Epidermal melanocyte (primary cell): ENCODE data around the gene GLDN.
"Not testable (repeated sequence)": the region's sequence is repeated elsewhere in the genome, so short reads cannot be mapped to it uniquely, and the experiment has no call there.

Experiments
- DNase-seq: peaks from one replicate; pipeline ENCODE4 v3.0.0; 2011; ENCODE audit warnings: low spot score; ENCODE audit not compliant: insufficient read length

The GLDN gene

DNA sequence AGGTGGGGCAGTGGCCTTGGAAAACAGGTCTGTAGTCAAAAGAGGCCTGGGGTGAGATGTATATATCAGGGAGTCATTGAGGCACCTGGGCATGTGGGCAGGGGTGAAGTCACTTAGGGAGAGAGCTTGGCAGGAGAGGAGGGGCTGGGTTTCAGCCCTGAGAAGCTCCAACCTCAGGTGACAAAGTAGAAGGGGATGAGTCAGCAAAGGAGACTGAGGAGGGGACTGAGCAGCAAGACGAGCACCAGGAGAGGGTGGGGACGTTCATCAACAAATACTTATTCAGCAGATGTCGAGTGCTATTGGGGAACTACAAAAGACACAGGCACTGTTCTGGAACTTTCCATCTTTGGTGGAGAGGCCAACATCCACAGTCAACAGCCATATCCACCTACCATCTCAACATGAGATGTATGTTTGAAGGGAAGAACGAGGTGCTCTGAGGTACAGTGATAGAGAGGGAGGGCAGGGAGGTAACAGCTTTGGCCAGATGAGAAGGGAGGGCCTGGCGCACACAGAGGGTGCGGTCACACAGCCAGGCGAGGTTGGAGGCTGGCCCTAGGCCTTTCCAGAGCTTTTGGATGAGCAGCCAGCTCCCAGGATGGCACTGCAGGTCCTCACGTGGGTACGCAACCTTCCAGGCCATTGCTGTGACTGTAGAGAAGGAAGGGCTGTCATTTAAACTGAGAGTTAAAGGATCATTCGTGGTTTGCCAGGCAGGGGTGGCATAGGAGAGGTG lies 45.7 kb downstream of the GLDN start:
- no peak for DNase-seq

GRCh38 chr15:51387699-51388041 lies 46.2 kb downstream of the GLDN start:
- no peak for DNase-seq

- no peak for DNase-seq
Measured at GRCh38 chr15:51388726-51389125, 47.3 kb downstream of the GLDN start.

GRCh38 chr15:51390241-51390965 lies 48.9 kb downstream of the GLDN start:
- no peak for DNase-seq

DNA sequence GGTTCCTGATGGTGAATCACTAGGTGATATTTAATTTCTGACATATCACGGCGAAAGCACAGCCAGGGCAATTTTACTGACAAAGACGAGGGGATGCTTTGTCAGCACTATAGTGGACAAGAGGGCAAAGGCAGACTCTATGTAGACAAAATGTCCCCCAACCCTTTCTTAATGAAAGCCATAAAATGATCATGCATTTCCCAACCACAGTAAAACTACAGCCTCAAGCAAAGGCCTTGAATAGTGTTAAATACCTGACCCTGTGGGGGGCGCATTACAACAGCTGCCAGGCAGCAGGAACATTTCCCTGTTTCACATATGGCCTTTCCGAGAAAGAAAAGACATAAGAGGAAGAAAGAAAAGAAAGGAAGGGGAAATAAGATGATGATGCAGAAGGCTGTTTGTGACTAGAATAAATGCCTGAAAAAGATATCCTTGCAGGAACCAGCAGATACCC lies 49.5 kb downstream of the GLDN start:
- no peak for DNase-seq

GRCh38 chr15:51396921-51397320 lies 55.5 kb downstream of the GLDN start:
- no peak for DNase-seq

DNA sequence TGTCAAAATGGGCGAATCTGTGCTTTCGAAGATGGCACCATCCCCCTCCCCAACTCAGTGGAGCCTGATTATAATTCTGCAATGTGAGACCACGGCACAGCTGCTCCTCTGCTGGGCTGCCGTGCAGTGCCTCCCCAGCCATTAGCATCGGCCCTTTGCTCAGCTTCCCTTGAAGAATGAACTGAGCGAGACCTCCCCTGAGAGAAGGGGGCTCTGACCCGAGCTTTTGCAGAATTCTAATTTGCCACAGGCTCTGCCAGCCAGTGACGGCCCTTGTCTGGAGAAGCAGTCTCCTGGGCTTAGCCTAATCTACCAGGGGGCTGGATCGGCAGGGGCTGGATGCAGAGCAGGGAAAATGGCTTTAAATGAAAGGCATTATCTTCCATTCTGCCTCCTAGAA lies 57.2 kb downstream of the GLDN start:
- DNase-seq, result no peak

DNA sequence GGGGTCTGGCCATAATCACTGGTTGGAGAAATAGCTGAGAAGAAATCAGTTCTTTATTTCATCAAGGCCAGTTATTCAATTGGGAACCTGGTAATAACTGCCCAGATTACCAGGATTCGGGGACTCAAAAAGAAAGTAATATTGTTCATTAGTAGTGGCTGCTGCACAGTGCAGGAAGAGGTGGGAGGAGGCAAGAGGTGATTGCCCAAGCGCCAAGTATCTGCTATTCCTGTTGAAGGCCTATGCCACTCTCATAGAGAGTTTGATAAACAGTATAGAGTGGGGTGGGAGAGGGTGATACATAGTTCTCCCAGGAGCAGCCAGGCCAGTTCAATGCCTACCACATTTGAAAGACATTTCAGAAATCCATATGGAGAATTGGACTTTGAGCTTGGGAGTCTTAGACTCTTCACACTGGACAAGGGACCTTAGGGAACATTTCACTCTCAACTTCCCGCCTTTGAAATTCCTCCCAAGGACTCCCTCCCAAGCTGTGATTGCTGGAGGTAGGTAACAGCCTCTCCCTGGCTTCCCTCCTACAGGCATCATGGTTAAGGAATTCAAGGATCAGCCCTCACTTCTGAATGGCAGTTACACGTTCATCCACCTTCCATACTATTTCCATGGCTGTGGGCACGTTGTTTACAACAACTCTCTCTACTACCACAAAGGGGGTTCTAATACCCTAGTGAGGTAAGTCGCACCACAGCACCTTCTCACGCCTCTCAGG lies 59.8 kb downstream of the GLDN start:
- DNase-seq, result no peak

DNA sequence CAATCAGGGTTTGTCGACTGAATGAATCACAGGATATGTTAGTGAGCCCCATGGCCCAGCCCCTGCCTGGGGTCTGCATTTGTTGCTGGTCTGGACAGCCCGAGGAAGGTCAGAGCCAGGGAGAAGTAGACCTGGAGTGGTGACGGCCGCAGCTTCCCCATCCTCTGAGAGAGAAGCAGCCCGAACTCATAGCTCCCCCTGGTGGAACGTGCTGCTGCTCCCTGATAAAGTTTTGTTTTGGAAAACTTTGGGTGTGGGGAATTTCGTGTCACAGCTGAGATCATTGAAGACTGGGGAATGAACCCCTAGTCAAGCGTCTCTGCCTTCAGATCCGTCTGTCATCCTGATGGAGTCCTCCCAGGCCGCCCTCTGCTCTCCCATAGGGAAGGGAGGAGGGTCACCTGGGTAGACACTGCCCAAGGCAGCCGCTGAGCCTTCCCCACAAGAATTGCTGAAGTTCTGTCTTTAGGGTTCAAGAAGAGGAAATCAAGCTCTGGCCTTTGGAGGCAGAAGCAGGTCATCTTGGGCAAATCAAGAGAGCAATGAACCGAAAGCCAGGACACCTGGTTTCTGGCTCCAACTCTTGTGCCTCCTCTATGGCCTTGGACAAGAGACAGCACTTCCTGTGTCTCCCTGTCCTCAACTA lies 60.5 kb downstream of the GLDN start:
- DNase-seq, result peak; percentile 29

- peak; percentile 36 for DNase-seq
Measured at GRCh38 chr15:51403072-51403878, 61.8 kb downstream of the GLDN start.

GRCh38 chr15:51403946-51404695 lies 62.7 kb downstream of the GLDN start:
- DNase-seq, result no peak

DNA sequence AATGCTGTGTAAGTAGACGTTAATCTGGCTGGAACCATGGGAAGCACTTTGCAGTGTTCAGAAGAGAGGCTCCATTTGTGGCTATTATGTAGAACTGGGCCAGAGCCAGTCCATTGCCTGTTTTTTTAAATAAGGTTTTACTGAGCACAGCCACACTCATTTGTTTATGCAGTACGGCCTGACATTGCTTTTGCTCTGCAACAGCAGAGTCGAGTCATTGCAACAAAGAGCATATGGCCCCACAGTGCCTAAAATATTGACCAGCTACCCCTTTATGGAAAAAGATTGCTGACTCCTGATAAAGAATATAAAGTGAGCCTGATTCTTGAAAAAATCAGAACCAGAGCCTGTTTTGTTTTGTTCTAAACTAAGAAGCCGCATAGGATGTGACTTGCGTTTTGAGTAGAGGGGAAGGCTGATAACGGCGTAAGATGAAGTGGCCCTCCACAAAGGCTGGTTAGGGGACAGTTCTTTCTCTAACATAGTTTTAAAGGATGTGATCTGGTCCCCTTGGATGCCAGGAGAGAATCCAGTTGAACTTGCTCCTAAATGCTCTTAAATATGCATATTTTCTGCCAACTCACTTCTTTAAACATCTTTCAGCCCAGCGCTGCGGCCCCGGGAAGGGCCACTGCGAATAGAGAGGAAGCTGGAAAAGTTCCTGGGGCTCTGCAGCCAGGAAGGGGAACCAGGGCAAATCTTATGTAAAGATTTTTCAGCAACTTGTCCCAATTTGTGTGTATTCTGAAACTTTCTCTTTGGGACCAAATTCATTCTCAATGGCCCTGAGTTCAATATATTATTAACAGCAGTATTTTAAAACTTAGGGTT lies 64.5 kb downstream of the GLDN start:
- no peak for DNase-seq

DNA sequence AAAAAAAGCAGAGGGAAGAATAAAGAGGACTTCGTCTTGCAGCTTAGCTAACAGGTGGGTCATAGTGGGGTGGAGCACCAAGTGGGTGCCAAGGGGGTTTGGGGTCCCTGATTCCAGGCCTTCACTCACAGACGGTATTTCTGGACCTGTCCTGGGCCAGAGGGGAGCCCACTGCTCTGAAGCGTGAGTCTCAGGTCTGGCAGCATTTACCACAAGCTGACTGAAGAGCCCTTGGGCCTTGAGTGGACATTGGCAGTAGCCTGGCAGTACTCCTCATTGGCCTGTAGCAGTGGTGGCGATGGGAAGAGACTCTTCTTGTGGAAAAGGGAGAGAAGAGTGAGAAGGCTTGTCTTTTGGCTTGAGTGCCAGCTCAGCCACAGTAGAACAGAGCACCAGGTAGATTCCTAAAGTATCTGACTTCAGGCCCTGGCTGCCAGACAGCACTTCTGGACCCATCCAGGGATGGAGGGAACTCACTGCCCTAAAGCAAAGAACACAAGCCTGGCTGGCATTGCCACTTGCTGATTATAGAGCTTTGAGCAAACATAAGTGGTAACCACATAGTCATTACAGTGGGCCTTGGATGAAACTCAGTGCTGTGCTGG lies 72.9 kb downstream of the GLDN start:
- DNase-seq, result no peak

- DNase-seq, result no peak
Measured at GRCh38 chr15:51416129-51416528, 74.7 kb downstream of the GLDN start.

DNA sequence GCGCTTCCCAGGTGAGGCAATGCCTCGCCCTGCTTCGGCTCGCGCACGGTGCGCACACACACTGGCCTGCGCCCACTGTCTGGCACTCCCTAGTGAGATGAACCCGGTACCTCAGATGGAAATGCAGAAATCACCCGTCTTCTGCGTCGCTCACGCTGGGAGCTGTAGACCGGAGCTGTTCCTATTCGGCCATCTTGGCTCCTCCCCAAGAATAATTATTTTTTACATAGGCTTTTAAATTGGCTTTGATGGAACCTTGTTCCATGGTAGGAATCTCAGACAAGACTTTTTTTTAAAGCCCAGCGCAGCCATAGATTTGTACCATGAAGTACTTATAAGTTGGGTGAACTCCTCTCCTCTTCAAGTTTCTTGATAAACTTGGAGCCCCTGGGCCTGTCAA lies 81.6 kb downstream of the GLDN start:
- DNase-seq, result not testable (repeated sequence)

GRCh38 chr15:51424780-51425179 lies 83.3 kb downstream of the GLDN start:
- no peak for DNase-seq

GRCh38 chr15:51425517-51426040 lies 84.1 kb downstream of the GLDN start:
- DNase-seq, result no peak

DNA sequence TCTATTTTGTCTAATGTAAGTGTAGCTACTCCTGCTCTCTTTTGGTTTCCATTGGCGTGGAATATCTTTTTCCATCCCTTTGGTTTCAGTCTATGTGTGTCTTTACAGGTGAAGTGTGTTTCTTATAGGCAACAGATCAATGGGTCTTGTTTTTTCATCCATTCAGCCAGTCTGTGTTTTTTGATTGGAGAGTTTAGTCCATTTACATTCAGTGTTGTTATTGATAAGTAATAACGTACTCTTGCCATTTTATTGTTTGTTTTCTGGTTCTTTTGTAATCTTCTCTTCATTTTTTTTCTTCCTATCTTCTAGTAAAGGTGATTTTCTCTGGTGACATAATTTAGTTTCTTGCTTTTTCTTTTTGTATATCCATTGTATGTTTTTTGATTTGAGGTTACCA lies 97.1 kb downstream of the GLDN start:
- no peak for DNase-seq
